ENCODE data around the gene TIAM1.

The TIAM1 gene

DNA sequence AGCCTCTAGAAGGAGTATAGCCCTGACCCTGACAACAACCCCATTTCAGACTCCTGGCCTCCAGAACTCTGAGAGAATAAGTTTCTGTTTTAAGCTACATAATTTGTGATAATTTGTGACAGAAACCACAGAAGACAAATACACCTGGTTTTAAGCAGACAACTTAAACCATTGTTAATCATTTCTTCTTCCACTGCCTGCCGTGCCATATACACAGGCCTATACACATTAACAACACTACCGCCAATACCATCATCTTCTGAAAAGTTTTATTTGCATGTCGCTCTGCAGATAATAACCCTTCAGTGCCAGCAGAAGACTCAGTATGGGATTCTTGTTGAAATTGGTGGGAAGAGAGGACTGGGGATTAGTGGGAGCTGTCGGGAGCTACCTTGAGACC, 265.8 kb downstream of the TIAM1 start:
- DNase-seq (ENCODE audit: low read depth) = no peak

DNA sequence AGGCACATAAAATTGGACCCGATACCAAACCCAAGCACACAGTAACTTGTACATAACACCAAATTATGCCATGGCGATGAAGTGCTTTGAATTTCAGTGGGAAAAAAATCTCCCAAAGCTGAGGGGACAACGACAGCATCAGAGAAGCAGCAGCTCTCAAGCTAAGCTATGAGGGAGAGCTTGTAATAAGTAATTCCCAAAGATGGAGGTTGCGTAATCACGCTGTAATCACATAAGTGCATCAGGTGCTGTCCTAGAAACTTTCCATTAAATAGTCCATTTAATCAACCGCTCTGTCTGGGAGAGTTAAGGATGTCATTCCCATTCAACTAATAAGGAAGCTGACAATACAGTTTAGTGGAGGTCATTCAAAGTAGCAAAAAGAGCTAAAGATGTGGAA, 268.2 kb downstream of the TIAM1 start:
- no peak for DNase-seq (ENCODE audit: low read depth)

DNA sequence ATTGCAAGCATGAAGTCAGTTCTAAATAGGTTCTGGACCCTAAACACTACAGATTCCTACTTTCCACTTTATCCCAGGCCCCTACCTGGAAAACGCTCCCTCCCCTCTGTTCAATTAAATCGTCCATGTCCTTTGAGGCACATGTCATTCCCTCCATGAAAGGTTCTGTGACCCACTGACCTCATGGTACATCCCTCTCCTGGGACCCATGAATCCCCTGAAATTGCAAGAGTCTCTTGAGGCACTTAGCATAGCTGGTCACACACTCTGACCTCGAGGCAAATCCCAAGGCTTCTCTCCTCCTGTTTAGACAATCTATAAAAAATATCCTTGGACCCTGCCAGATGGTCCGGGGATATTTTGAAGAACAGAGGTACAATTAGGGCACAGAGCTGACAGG, 271.5 kb downstream of the TIAM1 start:
- DNase-seq (ENCODE audit: low read depth) = no peak
